Gastrocnemius medialis (tissue), 4 donors: ENCODE measurements around the gene GTF2E1.

ENCODE experiments used
- POLR2A ChIP-seq, 2 donors: fragments of 450-650 bp; IDR thresholded peaks; one replicate each; pipeline ENCODE4 v1.6.1; 2017; ENCODE audit warnings: antibody characterized with exemption in 2 of 2, mild to moderate bottlenecking in 2 of 2, moderate library complexity in 2 of 2
- TF ChIP-seq, protein P1 (sequence below), 5 experiments: fragments of 450-650 bp in 3 of 5; fragments of 200-600 bp in 2 of 5; sonication (generic) in 2 of 5; IDR thresholded peaks in 4 of 5; conservative IDR thresholded peaks in 1 of 5; 1 replicate in 4 of 5; 2 replicates in 1 of 5; pipeline ENCODE4 v1.5.1; 2016 to 2019; ENCODE audit warnings: antibody characterized with exemption in 5 of 5, mild to moderate bottlenecking in 3 of 5, moderate library complexity in 3 of 5

DNA sequence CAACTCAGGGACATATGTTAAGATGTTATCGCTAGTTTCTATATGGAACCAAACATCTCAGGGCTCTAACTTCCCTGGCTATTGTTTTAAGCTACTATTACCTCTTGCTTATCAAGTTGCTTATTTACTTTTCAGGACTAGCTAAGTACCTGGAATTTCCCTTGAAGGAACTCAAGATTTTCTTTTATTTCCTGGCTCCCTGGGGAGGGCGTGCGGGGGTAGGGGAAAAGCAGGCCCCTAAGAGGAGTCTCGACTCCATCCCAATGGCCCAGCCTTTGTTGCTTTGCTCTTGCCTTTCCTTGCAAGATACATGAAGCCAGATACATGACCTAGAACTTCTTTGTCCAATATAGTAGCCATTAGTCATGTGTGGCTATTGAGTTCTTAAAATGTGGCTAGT lies 88.5 kb downstream of the GTF2E1 start:
- TF ChIP-seq, protein P1, sequence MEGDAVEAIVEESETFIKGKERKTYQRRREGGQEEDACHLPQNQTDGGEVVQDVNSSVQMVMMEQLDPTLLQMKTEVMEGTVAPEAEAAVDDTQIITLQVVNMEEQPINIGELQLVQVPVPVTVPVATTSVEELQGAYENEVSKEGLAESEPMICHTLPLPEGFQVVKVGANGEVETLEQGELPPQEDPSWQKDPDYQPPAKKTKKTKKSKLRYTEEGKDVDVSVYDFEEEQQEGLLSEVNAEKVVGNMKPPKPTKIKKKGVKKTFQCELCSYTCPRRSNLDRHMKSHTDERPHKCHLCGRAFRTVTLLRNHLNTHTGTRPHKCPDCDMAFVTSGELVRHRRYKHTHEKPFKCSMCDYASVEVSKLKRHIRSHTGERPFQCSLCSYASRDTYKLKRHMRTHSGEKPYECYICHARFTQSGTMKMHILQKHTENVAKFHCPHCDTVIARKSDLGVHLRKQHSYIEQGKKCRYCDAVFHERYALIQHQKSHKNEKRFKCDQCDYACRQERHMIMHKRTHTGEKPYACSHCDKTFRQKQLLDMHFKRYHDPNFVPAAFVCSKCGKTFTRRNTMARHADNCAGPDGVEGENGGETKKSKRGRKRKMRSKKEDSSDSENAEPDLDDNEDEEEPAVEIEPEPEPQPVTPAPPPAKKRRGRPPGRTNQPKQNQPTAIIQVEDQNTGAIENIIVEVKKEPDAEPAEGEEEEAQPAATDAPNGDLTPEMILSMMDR (IDR thresholded peaks at IDR 0.05 in 4 of 5, conservative IDR thresholded peaks at IDR 0.05 in 1 of 5) = no peak
- TF ChIP-seq POLR2A (IDR thresholded peaks at IDR 0.05) = no peak
